ENCODE measurements around the gene ASCC3.

Gene ASCC3

GRCh38 chr6:100479179-100480035, 401.7 kb downstream of the ASCC3 start:
- H3K4me1 ChIP-seq (ENCODE audit: control insufficient read depth, insufficient read depth, low read length) = no peaks in the 10 kb centered on the region
- H3K27ac ChIP-seq (ENCODE audit: low read length) = no peak overlapping the region
- H3K9me3 ChIP-seq (ENCODE audit: control insufficient read depth in 2 of 2, low read length in 2 of 2) = no peaks in the 10 kb centered on the region
- no peak overlapping the region for H3K9ac ChIP-seq (ENCODE audit: low read length in 2 of 2)
- no peak overlapping the region for H3K4me3 ChIP-seq (ENCODE audit: low read length in 2 of 2)
- H3K27me3 ChIP-seq (ENCODE audit: control insufficient read depth in 1 of 2, insufficient read depth in 2 of 2, low read length in 2 of 2) = peaks cover 0 to 6% of the 10 kb centered on the region in 2 donors
- H3K36me3 ChIP-seq (ENCODE audit: control insufficient read depth in 2 of 2, insufficient read depth in 2 of 2, low read length in 2 of 2) = no peaks in the 10 kb centered on the region

- no peaks in the 10 kb centered on the region for H3K4me1 ChIP-seq (ENCODE audit: control insufficient read depth, insufficient read depth, low read length)
- no peaks in the 10 kb centered on the region for H3K9me3 ChIP-seq (ENCODE audit: control insufficient read depth in 2 of 2, low read length in 2 of 2)
- no peak overlapping the region for H3K4me3 ChIP-seq (ENCODE audit: low read length in 2 of 2)
- H3K36me3 ChIP-seq (ENCODE audit: control insufficient read depth in 2 of 2, insufficient read depth in 2 of 2, low read length in 2 of 2) = no peaks in the 10 kb centered on the region
- peaks cover 14 to 17% of the 10 kb centered on the region in 2 donors for H3K27me3 ChIP-seq (ENCODE audit: control insufficient read depth in 1 of 2, insufficient read depth in 2 of 2, low read length in 2 of 2)
- no peak overlapping the region for H3K9ac ChIP-seq (ENCODE audit: low read length in 2 of 2)
- H3K27ac ChIP-seq (ENCODE audit: low read length) = no peak overlapping the region
These were observed 405.4 kb downstream of the ASCC3 start for GRCh38 chr6:100475554-100476320.

DNA sequence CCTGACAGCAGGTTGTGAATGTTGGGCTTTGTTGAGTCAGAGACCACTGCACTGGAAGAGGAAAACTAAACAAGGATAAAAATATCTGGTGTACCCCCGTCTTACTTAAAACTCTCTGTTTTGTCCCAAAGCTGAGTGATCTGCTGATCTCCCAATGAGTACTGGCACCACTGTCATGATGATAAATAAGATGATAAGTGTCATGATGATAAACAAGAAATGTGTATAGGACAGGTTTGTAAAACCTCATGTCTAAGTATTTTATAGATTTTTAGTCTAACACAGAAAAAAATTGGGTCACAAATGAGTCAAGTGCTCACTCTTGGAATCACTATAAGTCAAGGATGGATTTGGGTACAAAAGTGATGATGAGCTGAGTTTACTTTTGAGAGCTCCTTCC, 407.9 kb downstream of the ASCC3 start:
- H3K9ac ChIP-seq (ENCODE audit: low read length in 2 of 2) = no peak overlapping the region
- no peaks in the 10 kb centered on the region for H3K4me1 ChIP-seq (ENCODE audit: control insufficient read depth, insufficient read depth, low read length)
- no peaks in the 10 kb centered on the region for H3K9me3 ChIP-seq (ENCODE audit: control insufficient read depth in 2 of 2, low read length in 2 of 2)
- peaks cover 33 to 39% of the 10 kb centered on the region in 2 donors for H3K27me3 ChIP-seq (ENCODE audit: control insufficient read depth in 1 of 2, insufficient read depth in 2 of 2, low read length in 2 of 2)
- H3K27ac ChIP-seq (ENCODE audit: low read length) = no peak overlapping the region
- H3K4me3 ChIP-seq (ENCODE audit: low read length in 2 of 2) = no peak overlapping the region
- H3K36me3 ChIP-seq (ENCODE audit: control insufficient read depth in 2 of 2, insufficient read depth in 2 of 2, low read length in 2 of 2) = no peaks in the 10 kb centered on the region

DNA sequence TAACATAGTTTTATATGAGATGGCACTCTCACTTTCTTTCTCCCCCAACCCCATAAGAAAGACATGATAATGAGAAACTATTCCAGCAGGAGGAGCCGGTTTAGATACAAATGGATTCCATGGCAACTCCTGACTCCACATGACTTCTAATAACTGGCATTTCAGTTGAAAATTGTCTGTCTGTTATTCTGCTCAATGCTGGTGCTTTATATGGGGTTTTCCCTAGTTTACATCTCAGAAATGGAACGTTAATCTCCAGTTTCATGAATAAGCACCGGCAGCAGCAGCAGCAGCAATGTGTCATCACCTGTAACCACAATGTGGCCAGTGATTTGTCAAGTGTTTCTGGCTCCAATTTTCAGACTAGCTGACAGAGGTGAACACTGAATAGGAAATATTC, 408.5 kb downstream of the ASCC3 start:
- Histone ChIP-seq H3K9ac (ENCODE audit: low read length in 2 of 2) (no peak overlapping the region), H3K27ac (ENCODE audit: low read length) (no peak overlapping the region), H3K4me1 (ENCODE audit: control insufficient read depth, insufficient read depth, low read length) (peaks cover under 1% of the 10 kb centered on the region), H3K9me3 (ENCODE audit: control insufficient read depth in 2 of 2, low read length in 2 of 2) (no peaks in the 10 kb centered on the region), H3K27me3 (ENCODE audit: control insufficient read depth in 1 of 2, insufficient read depth in 2 of 2, low read length in 2 of 2) (peaks cover 39 to 44% of the 10 kb centered on the region in 2 donors), H3K36me3 (ENCODE audit: control insufficient read depth in 2 of 2, insufficient read depth in 2 of 2, low read length in 2 of 2) (no peaks in the 10 kb centered on the region), H3K4me3 (ENCODE audit: low read length in 2 of 2) (no peak overlapping the region)

- Histone ChIP-seq H3K4me1 (ENCODE audit: control insufficient read depth, insufficient read depth, low read length) (peaks cover 2% of the 10 kb centered on the region), H3K9me3 (ENCODE audit: control insufficient read depth in 2 of 2, low read length in 2 of 2) (peaks cover 0 to 8% of the 10 kb centered on the region in 2 donors), H3K27me3 (ENCODE audit: control insufficient read depth in 1 of 2, insufficient read depth in 2 of 2, low read length in 2 of 2) (peaks cover 60 to 62% of the 10 kb centered on the region in 2 donors), H3K27ac (ENCODE audit: low read length) (no peak overlapping the region), H3K4me3 (ENCODE audit: low read length in 2 of 2) (no peak overlapping the region), H3K9ac (ENCODE audit: low read length in 2 of 2) (no peak overlapping the region), H3K36me3 (ENCODE audit: control insufficient read depth in 2 of 2, insufficient read depth in 2 of 2, low read length in 2 of 2) (no peaks in the 10 kb centered on the region)
These were observed 410.6 kb downstream of the ASCC3 start for GRCh38 chr6:100470422-100471120.

DNA sequence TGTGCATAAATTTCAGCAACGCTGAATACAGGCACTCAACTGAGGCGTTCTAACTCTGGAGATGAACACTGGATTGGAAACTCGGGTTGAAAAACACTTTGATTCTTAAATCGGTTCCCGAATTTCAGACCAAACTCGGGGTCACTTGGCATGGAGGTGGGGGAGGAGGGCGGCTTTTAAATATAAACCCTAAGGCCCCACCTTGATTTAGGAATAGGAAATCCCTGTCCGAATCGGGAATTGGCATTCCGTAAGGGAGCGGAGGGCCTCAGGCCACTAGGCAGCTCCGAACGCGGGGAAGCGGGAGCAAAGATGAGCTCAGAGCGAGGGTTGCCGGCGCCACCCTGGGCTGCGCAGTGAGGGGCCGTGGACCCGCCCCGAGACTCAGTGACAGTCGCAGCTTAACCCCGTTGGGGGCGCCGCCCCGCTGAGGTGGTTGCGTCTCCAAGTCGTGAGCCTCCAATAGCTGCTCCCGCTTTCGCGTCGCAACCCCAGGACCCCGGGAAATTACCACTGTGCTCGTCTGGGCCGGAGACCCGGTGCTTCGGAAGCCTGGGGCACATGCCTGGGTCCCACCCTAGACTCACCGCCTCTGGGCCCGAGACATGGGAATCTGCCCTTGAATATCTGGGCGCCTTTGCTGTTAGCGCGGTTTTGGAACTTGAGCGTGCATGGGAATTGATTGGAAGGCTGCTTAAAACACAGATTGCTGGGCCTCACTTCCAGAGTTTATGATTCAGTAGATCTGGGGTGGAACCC, 411.8 kb downstream of the ASCC3 start:
- peaks cover 8% of the 10 kb centered on the region for H3K4me1 ChIP-seq (ENCODE audit: control insufficient read depth, insufficient read depth, low read length)
- H3K27ac ChIP-seq (ENCODE audit: low read length) = no peak overlapping the region
- H3K9me3 ChIP-seq (ENCODE audit: control insufficient read depth in 2 of 2, low read length in 2 of 2) = peaks cover 0 to 8% of the 10 kb centered on the region in 2 donors
- no peaks in the 10 kb centered on the region for H3K36me3 ChIP-seq (ENCODE audit: control insufficient read depth in 2 of 2, insufficient read depth in 2 of 2, low read length in 2 of 2)
- H3K4me3 ChIP-seq (ENCODE audit: low read length in 2 of 2) = no peak overlapping the region
- H3K9ac ChIP-seq (ENCODE audit: low read length in 2 of 2) = no peak overlapping the region
- peaks cover 72% of the 10 kb centered on the region in 2 donors for H3K27me3 ChIP-seq (ENCODE audit: control insufficient read depth in 1 of 2, insufficient read depth in 2 of 2, low read length in 2 of 2)

DNA sequence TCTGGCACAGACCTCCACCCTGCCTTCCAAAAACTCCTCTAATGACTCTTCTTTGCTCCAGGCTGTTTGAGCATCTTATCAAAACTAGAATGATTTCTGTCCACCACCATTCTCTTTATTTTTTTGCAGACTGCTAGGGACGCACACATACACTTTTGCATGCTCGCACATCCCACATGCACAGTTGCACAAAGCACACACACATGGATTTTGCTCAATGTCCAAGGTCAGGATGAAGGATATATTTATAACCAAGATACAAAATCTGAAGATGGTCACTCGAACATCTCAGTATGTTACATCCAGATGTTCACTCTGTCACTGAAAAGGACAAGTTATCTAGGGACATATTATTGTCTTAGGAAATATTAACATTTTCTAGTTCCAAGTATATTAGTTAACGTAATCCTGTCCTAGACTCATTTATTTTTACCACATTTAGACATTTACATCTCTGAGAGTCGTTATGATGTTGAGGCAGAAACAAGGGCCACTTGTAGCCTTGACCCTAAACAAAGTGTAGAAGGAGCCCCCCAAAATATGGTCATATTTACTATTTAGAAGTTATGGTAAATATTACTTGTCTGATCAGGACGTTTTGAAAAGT, 413.0 kb downstream of the ASCC3 start:
- Histone ChIP-seq H3K9me3 (ENCODE audit: control insufficient read depth in 2 of 2, low read length in 2 of 2) (peaks cover 0 to 8% of the 10 kb centered on the region in 2 donors), H3K9ac (ENCODE audit: low read length in 2 of 2) (no peak overlapping the region), H3K4me1 (ENCODE audit: control insufficient read depth, insufficient read depth, low read length) (peaks cover 10% of the 10 kb centered on the region), H3K4me3 (ENCODE audit: low read length in 2 of 2) (no peak overlapping the region), H3K27ac (ENCODE audit: low read length) (no peak overlapping the region), H3K27me3 (ENCODE audit: control insufficient read depth in 1 of 2, insufficient read depth in 2 of 2, low read length in 2 of 2) (peaks cover 79 to 84% of the 10 kb centered on the region in 2 donors), H3K36me3 (ENCODE audit: control insufficient read depth in 2 of 2, insufficient read depth in 2 of 2, low read length in 2 of 2) (no peaks in the 10 kb centered on the region)

GRCh38 chr6:100467129-100468015, 413.8 kb downstream of the ASCC3 start:
- H3K27ac ChIP-seq (ENCODE audit: low read length) = no peak overlapping the region
- no peak overlapping the region for H3K9ac ChIP-seq (ENCODE audit: low read length in 2 of 2)
- H3K9me3 ChIP-seq (ENCODE audit: control insufficient read depth in 2 of 2, low read length in 2 of 2) = peaks cover 0 to 8% of the 10 kb centered on the region in 2 donors
- H3K36me3 ChIP-seq (ENCODE audit: control insufficient read depth in 2 of 2, insufficient read depth in 2 of 2, low read length in 2 of 2) = no peaks in the 10 kb centered on the region
- H3K27me3 ChIP-seq (ENCODE audit: control insufficient read depth in 1 of 2, insufficient read depth in 2 of 2, low read length in 2 of 2) = peaks cover 86 to 88% of the 10 kb centered on the region in 2 donors
- peaks cover 10% of the 10 kb centered on the region for H3K4me1 ChIP-seq (ENCODE audit: control insufficient read depth, insufficient read depth, low read length)
- H3K4me3 ChIP-seq (ENCODE audit: low read length in 2 of 2) = no peak overlapping the region

DNA sequence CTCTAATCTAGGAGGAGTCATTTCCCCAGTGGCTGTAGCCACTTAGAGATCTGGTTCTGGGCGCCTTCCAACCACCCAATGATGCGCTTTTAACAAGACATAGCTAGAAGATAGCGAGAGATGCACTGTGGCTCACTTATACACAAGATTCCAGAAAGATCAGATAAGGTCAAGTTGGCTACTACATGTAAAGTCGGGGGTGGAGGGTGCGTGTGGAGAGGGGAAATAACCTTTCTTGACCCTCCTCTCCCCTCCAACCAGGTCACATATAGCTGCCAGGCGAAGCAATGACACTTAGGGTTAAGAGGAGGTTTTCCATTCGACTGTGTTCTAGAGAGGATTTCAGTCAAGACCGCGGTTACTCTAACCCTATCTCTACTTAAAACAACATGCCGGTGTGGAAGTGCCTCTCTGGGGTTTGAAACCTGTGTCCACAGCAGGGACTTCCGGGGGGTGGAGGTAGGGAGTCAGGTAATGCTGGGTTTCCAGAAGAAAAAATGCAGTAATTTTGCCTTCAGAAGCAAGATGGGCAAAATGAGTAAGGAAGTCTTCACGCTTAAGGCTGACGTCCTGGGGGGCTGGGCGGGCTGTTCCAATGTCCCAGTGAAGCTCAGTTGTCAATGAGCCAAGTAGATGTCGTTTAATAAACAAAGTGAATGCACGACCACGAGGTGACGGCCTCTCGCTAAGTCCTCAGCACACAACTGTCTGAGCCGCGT, 414.6 kb downstream of the ASCC3 start:
- Histone ChIP-seq H3K4me3 (ENCODE audit: low read length in 2 of 2) (no peak overlapping the region), H3K27me3 (ENCODE audit: control insufficient read depth in 1 of 2, insufficient read depth in 2 of 2, low read length in 2 of 2) (peaks cover 87 to 96% of the 10 kb centered on the region in 2 donors), H3K9ac (ENCODE audit: low read length in 2 of 2) (no peak overlapping the region), H3K36me3 (ENCODE audit: control insufficient read depth in 2 of 2, insufficient read depth in 2 of 2, low read length in 2 of 2) (no peaks in the 10 kb centered on the region), H3K9me3 (ENCODE audit: control insufficient read depth in 2 of 2, low read length in 2 of 2) (peaks cover 0 to 8% of the 10 kb centered on the region in 2 donors), H3K27ac (ENCODE audit: low read length) (no peak overlapping the region), H3K4me1 (ENCODE audit: control insufficient read depth, insufficient read depth, low read length) (peaks cover 10% of the 10 kb centered on the region)

Data from stomach smooth muscle (tissue), 2 donors.